Measurements from ENCODE around the gene SORBS2.

Gene SORBS2

GRCh38 chr4:185702147-185702663 lies 109.8 kb downstream of the SORBS2 start:
- Histone ChIP-seq H3K4me1 (ENCODE audit: insufficient read depth, low read length) (peaks cover 16% of the 10 kb centered on the region; the same call in 1 of the 2 replicates), H3K4me3 (ENCODE audit: low read length) (no peak overlapping the region), H3K9me3 (ENCODE audit: insufficient read depth, low read depth, low read length) (peaks cover 13% of the 10 kb centered on the region; the same call in 1 of the 2 replicates), H3K27me3 (ENCODE audit: insufficient read depth, low read length) (no peaks in the 10 kb centered on the region), H3K27ac (ENCODE audit: low read length) (no peak overlapping the region), H3K9ac (ENCODE audit: low read depth, low read length) (no peak overlapping the region), H3K36me3 (ENCODE audit: insufficient read depth, low read depth, low read length) (no peaks in the 10 kb centered on the region)

GRCh38 chr4:185700630-185701029 lies 111.4 kb downstream of the SORBS2 start:
- H3K4me1 ChIP-seq (ENCODE audit: insufficient read depth, low read length), result peaks cover 16% of the 10 kb centered on the region; the same call in 1 of the 2 replicates
- no peak overlapping the region for H3K27ac ChIP-seq (ENCODE audit: low read length)
- no peak overlapping the region for H3K4me3 ChIP-seq (ENCODE audit: low read length)
- H3K9me3 ChIP-seq (ENCODE audit: insufficient read depth, low read depth, low read length), result peaks cover 6% of the 10 kb centered on the region; the same call in 1 of the 2 replicates
- H3K27me3 ChIP-seq (ENCODE audit: insufficient read depth, low read length), result no peaks in the 10 kb centered on the region
- no peak overlapping the region for H3K9ac ChIP-seq (ENCODE audit: low read depth, low read length)
- H3K36me3 ChIP-seq (ENCODE audit: insufficient read depth, low read depth, low read length), result no peaks in the 10 kb centered on the region

- H3K27ac ChIP-seq (ENCODE audit: low read length), result no peak overlapping the region
- peaks cover 16% of the 10 kb centered on the region; the same call in 1 of the 2 replicates for H3K4me1 ChIP-seq (ENCODE audit: insufficient read depth, low read length)
- H3K9me3 ChIP-seq (ENCODE audit: insufficient read depth, low read depth, low read length), result peaks cover 5% of the 10 kb centered on the region; the same call in 1 of the 2 replicates
- H3K4me3 ChIP-seq (ENCODE audit: low read length), result no peak overlapping the region
- no peaks in the 10 kb centered on the region for H3K36me3 ChIP-seq (ENCODE audit: insufficient read depth, low read depth, low read length)
- no peaks in the 10 kb centered on the region for H3K27me3 ChIP-seq (ENCODE audit: insufficient read depth, low read length)
- no peak overlapping the region for H3K9ac ChIP-seq (ENCODE audit: low read depth, low read length)
Observed at GRCh38 chr4:185700048-185700447, 111.9 kb downstream of the SORBS2 start.

- Histone ChIP-seq H3K27me3 (ENCODE audit: insufficient read depth, low read length) (no peaks in the 10 kb centered on the region), H3K9ac (ENCODE audit: low read depth, low read length) (no peak overlapping the region), H3K9me3 (ENCODE audit: insufficient read depth, low read depth, low read length) (no peaks in the 10 kb centered on the region), H3K4me3 (ENCODE audit: low read length) (no peak overlapping the region), H3K4me1 (ENCODE audit: insufficient read depth, low read length) (peaks cover 19% of the 10 kb centered on the region; the same call in 1 of the 2 replicates), H3K36me3 (ENCODE audit: insufficient read depth, low read depth, low read length) (no peaks in the 10 kb centered on the region), H3K27ac (ENCODE audit: low read length) (no peak overlapping the region)
Observed at GRCh38 chr4:185697488-185697887, 114.5 kb downstream of the SORBS2 start.

GRCh38 chr4:185695743-185696142 lies 116.3 kb downstream of the SORBS2 start:
- no peak overlapping the region for H3K27ac ChIP-seq (ENCODE audit: low read length)
- no peak overlapping the region for H3K4me3 ChIP-seq (ENCODE audit: low read length)
- no peaks in the 10 kb centered on the region for H3K9me3 ChIP-seq (ENCODE audit: insufficient read depth, low read depth, low read length)
- H3K27me3 ChIP-seq (ENCODE audit: insufficient read depth, low read length), result no peaks in the 10 kb centered on the region
- no peak overlapping the region for H3K9ac ChIP-seq (ENCODE audit: low read depth, low read length)
- no peaks in the 10 kb centered on the region for H3K36me3 ChIP-seq (ENCODE audit: insufficient read depth, low read depth, low read length)
- peaks cover 16% of the 10 kb centered on the region; the same call in 1 of the 2 replicates for H3K4me1 ChIP-seq (ENCODE audit: insufficient read depth, low read length)

GRCh38 chr4:185693548-185694215 lies 118.3 kb downstream of the SORBS2 start:
- peaks cover 7% of the 10 kb centered on the region; the same call in 1 of the 2 replicates for H3K4me1 ChIP-seq (ENCODE audit: insufficient read depth, low read length)
- no peak overlapping the region for H3K9ac ChIP-seq (ENCODE audit: low read depth, low read length)
- no peaks in the 10 kb centered on the region for H3K27me3 ChIP-seq (ENCODE audit: insufficient read depth, low read length)
- H3K9me3 ChIP-seq (ENCODE audit: insufficient read depth, low read depth, low read length), result no peaks in the 10 kb centered on the region
- no peak overlapping the region for H3K27ac ChIP-seq (ENCODE audit: low read length)
- H3K4me3 ChIP-seq (ENCODE audit: low read length), result no peak overlapping the region
- H3K36me3 ChIP-seq (ENCODE audit: insufficient read depth, low read depth, low read length), result no peaks in the 10 kb centered on the region

- no peak overlapping the region for H3K4me3 ChIP-seq (ENCODE audit: low read length)
- H3K9me3 ChIP-seq (ENCODE audit: insufficient read depth, low read depth, low read length), result no peaks in the 10 kb centered on the region
- no peak overlapping the region for H3K9ac ChIP-seq (ENCODE audit: low read depth, low read length)
- H3K27ac ChIP-seq (ENCODE audit: low read length), result no peak overlapping the region
- no peaks in the 10 kb centered on the region for H3K27me3 ChIP-seq (ENCODE audit: insufficient read depth, low read length)
- peaks cover 7% of the 10 kb centered on the region; the same call in 1 of the 2 replicates for H3K4me1 ChIP-seq (ENCODE audit: insufficient read depth, low read length)
- no peaks in the 10 kb centered on the region for H3K36me3 ChIP-seq (ENCODE audit: insufficient read depth, low read depth, low read length)
Observed at GRCh38 chr4:185689407-185689806, 122.6 kb downstream of the SORBS2 start.

- H3K4me1 ChIP-seq (ENCODE audit: insufficient read depth, low read length), result no peaks in the 10 kb centered on the region
- H3K9me3 ChIP-seq (ENCODE audit: insufficient read depth, low read depth, low read length), result no peaks in the 10 kb centered on the region
- H3K36me3 ChIP-seq (ENCODE audit: insufficient read depth, low read depth, low read length), result no peaks in the 10 kb centered on the region
- H3K27me3 ChIP-seq (ENCODE audit: insufficient read depth, low read length), result no peaks in the 10 kb centered on the region
- H3K27ac ChIP-seq (ENCODE audit: low read length), result no peak overlapping the region
- H3K9ac ChIP-seq (ENCODE audit: low read depth, low read length), result no peak overlapping the region
- H3K4me3 ChIP-seq (ENCODE audit: low read length), result no peak overlapping the region
Observed at GRCh38 chr4:185685804-185686203, 126.2 kb downstream of the SORBS2 start.

- no peak overlapping the region for H3K4me3 ChIP-seq (ENCODE audit: low read length)
- no peaks in the 10 kb centered on the region for H3K4me1 ChIP-seq (ENCODE audit: insufficient read depth, low read length)
- no peaks in the 10 kb centered on the region for H3K36me3 ChIP-seq (ENCODE audit: insufficient read depth, low read depth, low read length)
- H3K9me3 ChIP-seq (ENCODE audit: insufficient read depth, low read depth, low read length), result no peaks in the 10 kb centered on the region
- H3K27ac ChIP-seq (ENCODE audit: low read length), result no peak overlapping the region
- H3K27me3 ChIP-seq (ENCODE audit: insufficient read depth, low read length), result no peaks in the 10 kb centered on the region
- no peak overlapping the region for H3K9ac ChIP-seq (ENCODE audit: low read depth, low read length)
Observed at GRCh38 chr4:185683896-185684295, 128.1 kb downstream of the SORBS2 start.

GRCh38 chr4:185683222-185683621 lies 128.8 kb downstream of the SORBS2 start:
- no peak overlapping the region for H3K9ac ChIP-seq (ENCODE audit: low read depth, low read length)
- no peaks in the 10 kb centered on the region for H3K27me3 ChIP-seq (ENCODE audit: insufficient read depth, low read length)
- H3K27ac ChIP-seq (ENCODE audit: low read length), result no peak overlapping the region
- no peaks in the 10 kb centered on the region for H3K4me1 ChIP-seq (ENCODE audit: insufficient read depth, low read length)
- no peaks in the 10 kb centered on the region for H3K9me3 ChIP-seq (ENCODE audit: insufficient read depth, low read depth, low read length)
- H3K36me3 ChIP-seq (ENCODE audit: insufficient read depth, low read depth, low read length), result no peaks in the 10 kb centered on the region
- no peak overlapping the region for H3K4me3 ChIP-seq (ENCODE audit: low read length)

GRCh38 chr4:185682236-185682635 lies 129.8 kb downstream of the SORBS2 start:
- H3K27ac ChIP-seq (ENCODE audit: low read length), result no peak overlapping the region
- H3K9me3 ChIP-seq (ENCODE audit: insufficient read depth, low read depth, low read length), result no peaks in the 10 kb centered on the region
- no peaks in the 10 kb centered on the region for H3K4me1 ChIP-seq (ENCODE audit: insufficient read depth, low read length)
- no peak overlapping the region for H3K9ac ChIP-seq (ENCODE audit: low read depth, low read length)
- H3K4me3 ChIP-seq (ENCODE audit: low read length), result no peak overlapping the region
- no peaks in the 10 kb centered on the region; the same call in 1 of the 2 replicates for H3K36me3 ChIP-seq (ENCODE audit: insufficient read depth, low read depth, low read length)
- H3K27me3 ChIP-seq (ENCODE audit: insufficient read depth, low read length), result no peaks in the 10 kb centered on the region

GRCh38 chr4:185681604-185682003 lies 130.4 kb downstream of the SORBS2 start:
- peaks cover 3% of the 10 kb centered on the region; the same call in 1 of the 2 replicates for H3K36me3 ChIP-seq (ENCODE audit: insufficient read depth, low read depth, low read length)
- no peak overlapping the region for H3K9ac ChIP-seq (ENCODE audit: low read depth, low read length)
- H3K4me3 ChIP-seq (ENCODE audit: low read length), result no peak overlapping the region
- H3K27ac ChIP-seq (ENCODE audit: low read length), result no peak overlapping the region
- H3K4me1 ChIP-seq (ENCODE audit: insufficient read depth, low read length), result no peaks in the 10 kb centered on the region
- no peaks in the 10 kb centered on the region for H3K27me3 ChIP-seq (ENCODE audit: insufficient read depth, low read length)
- H3K9me3 ChIP-seq (ENCODE audit: insufficient read depth, low read depth, low read length), result no peaks in the 10 kb centered on the region

All from iPS-20b (cell line).